K562 treated with DMSO at 1 percent for 48 hours (cell line): ENCODE results near the gene OR52A1. TPM values are rescaled to one million over a fixed set of nuclear protein-coding genes. Genes with fewer than 3 reads are reported as not detected.

Experiments used
- total RNA-seq: library from RNA; unstranded; fragments of 300-600 nt; gene quantifications from 2 replicates; pipeline ENCODE4 v1.2.3, GENCODE V29; 2022; ENCODE audit warnings: low replicate concordance; ENCODE audit errors: extremely low read depth

The OR52A1 gene
- total RNA-seq = not detected in 2 replicates

GRCh38 chr11:5154657-5155056 is at the start of gene OR52A1:
Gene OR52A1 (minus strand): TSS chr11:5154757. CDS start chr11:5152369, 2,388 bp downstream.

GRCh38 chr11:5200582-5200981 is 46.0 kb upstream of the OR52A1 start, which contains the start of gene OR51V1:
Gene OR51V1 (minus strand): TSS chr11:5200682. CDS start chr11:5200682, 0 bp downstream.

GRCh38 chr11:5137996-5138395 is 16.6 kb downstream of the OR52A1 start, which contains the start of gene OR52A5:
Gene OR52A5 (minus strand): TSS chr11:5138356. CDS start chr11:5132642, 5,714 bp downstream.

Other genes starting within 250 kb of the OR52A1 start
- gene OR51G2, start 235.4 kb downstream of the OR52A1 start, total RNA-seq = not detected in 2 replicates
- gene OR51G1, start 230.4 kb downstream of the OR52A1 start, total RNA-seq = not detected in 2 replicates
- gene OR51A4, start 207.2 kb downstream of the OR52A1 start, total RNA-seq = not detected in 2 replicates
- gene OR51A2, start 199.0 kb downstream of the OR52A1 start, total RNA-seq = not detected in 2 replicates
- not detected in 2 replicates for gene OR51L1, start 159.9 kb downstream of the OR52A1 start, total RNA-seq
- gene OR52J3, start 108.2 kb downstream of the OR52A1 start, total RNA-seq = not detected in 2 replicates
- not detected in 2 replicates for gene OR52E2, start 95.1 kb downstream of the OR52A1 start, total RNA-seq
- not detected in 2 replicates for gene OR52E1, start 85.2 kb downstream of the OR52A1 start, total RNA-seq
- not detected in 2 replicates for gene OR52A5, start 16.4 kb downstream of the OR52A1 start, total RNA-seq
- not detected in 2 replicates for gene OR51V1, start 45.9 kb upstream of the OR52A1 start, total RNA-seq
- not detected in 2 replicates for gene HBB, start 72.3 kb upstream of the OR52A1 start, total RNA-seq
- not detected in 2 replicates for gene HBD, start 79.7 kb upstream of the OR52A1 start, total RNA-seq
- gene HBG1, start 95.1 kb upstream of the OR52A1 start, total RNA-seq = not detected in 2 replicates
- 3,082 TPM in 1 of 2 replicates, not detected in the other for gene HBG2, start 100.0 kb upstream of the OR52A1 start, total RNA-seq
- not detected in 2 replicates for gene HBE1, start 115.2 kb upstream of the OR52A1 start, total RNA-seq
- not detected in 2 replicates for gene OR51B4, start 147.2 kb upstream of the OR52A1 start, total RNA-seq
- gene OR51B2, start 169.5 kb upstream of the OR52A1 start, total RNA-seq = not detected in 2 replicates
- not detected in 2 replicates for gene OR51B5, start 188.8 kb upstream of the OR52A1 start, total RNA-seq
- not detected in 2 replicates for gene OR51B6, start 196.8 kb upstream of the OR52A1 start, total RNA-seq
- not detected in 2 replicates for gene OR51M1, start 229.1 kb upstream of the OR52A1 start, total RNA-seq